SK-MEL-5 (cell line): ENCODE data around the gene ATF3. TPM values are rescaled to one million over a fixed set of nuclear protein-coding genes. Genes with fewer than 3 reads are reported as not detected.

Source experiments
- DNase-seq: peaks from one replicate; pipeline ENCODE4 v3.0.0-alpha.2; 2016; ENCODE audit warnings: low read depth, low spot score
- in situ Hi-C: cut with HindIII; loops from 2 replicates; pipeline ENCODE4 v1.10.0; 2016; ENCODE audit warnings: low sequenced_read_pairs, high pct_unique_total_duplicates, low pct_unique_long_range_greater_than_20kb
- total RNA-seq: library from RNA; depleted of rRNA; stranded (reverse); fragments of >200 nt; shearing (Covaris generic); gene quantifications from 2 replicates; pipeline ENCODE4 v1.2.3, GENCODE V29; 2014

ATF3 gene
- total RNA-seq, 1 experiment from 2014 or later: 11.9 TPM

- no peak for DNase-seq
- in situ Hi-C loops: no loop called here
These were observed 10.1 kb downstream of the ATF3 start for GRCh38 chr1:212618466-212619210.

- no peak for DNase-seq
- in situ Hi-C loops: no loop called here
These were observed 11.7 kb downstream of the ATF3 start for GRCh38 chr1:212620293-212620692.

- no peak for DNase-seq
- in situ Hi-C loops: no loop called here
These were observed 12.7 kb downstream of the ATF3 start for GRCh38 chr1:212621043-212621948.

- DNase-seq: no peak
- in situ Hi-C loops: no loop called here
These were observed 13.4 kb downstream of the ATF3 start for GRCh38 chr1:212621949-212622305.

- in situ Hi-C loops: no loop called here
- no peak for DNase-seq
These were observed 13.9 kb downstream of the ATF3 start for GRCh38 chr1:212622467-212622866.

- in situ Hi-C loops: no loop called here
- no peak for DNase-seq
These were observed 14.3 kb downstream of the ATF3 start for GRCh38 chr1:212622906-212623305.

GRCh38 chr1:212623603-212624002 is 15.0 kb downstream of the ATF3 start:
- in situ Hi-C loops: no loop called here
- no peak for DNase-seq

- DNase-seq: no peak
- in situ Hi-C loops: no loop called here
These were observed 16.5 kb downstream of the ATF3 start for GRCh38 chr1:212624976-212625501.

- no peak for DNase-seq
- in situ Hi-C loops: no loop called here
These were observed 17.4 kb downstream of the ATF3 start for GRCh38 chr1:212625781-212626450.

- no peak for DNase-seq
- in situ Hi-C loops: no loop called here
These were observed 19.5 kb downstream of the ATF3 start for GRCh38 chr1:212628046-212628445.

- in situ Hi-C loops: no loop called here
- no peak for DNase-seq
These were observed 20.4 kb downstream of the ATF3 start for GRCh38 chr1:212628813-212629415.

GRCh38 chr1:212629450-212630157 is 21.0 kb downstream of the ATF3 start:
- no peak for DNase-seq
- in situ Hi-C loops: no loop called here

- DNase-seq: peak; percentile 77
- in situ Hi-C loops: no loop called here
These were observed 21.8 kb downstream of the ATF3 start for GRCh38 chr1:212630158-212630900.

- in situ Hi-C loops: no loop called here
- no peak for DNase-seq
These were observed 24.6 kb downstream of the ATF3 start for GRCh38 chr1:212633161-212633560.

- DNase-seq: no peak
- in situ Hi-C loops: no loop called here
These were observed 25.7 kb downstream of the ATF3 start for GRCh38 chr1:212634252-212634651.

GRCh38 chr1:212635141-212635631 is 26.6 kb downstream of the ATF3 start:
- in situ Hi-C loops: no loop called here
- no peak for DNase-seq
